ENCODE measurements around the gene NBEA.

Gene NBEA

GRCh38 chr13:35531526-35531925, 589.5 kb downstream of the NBEA start:
- no peak overlapping the region for H3K4ac ChIP-seq (ENCODE audit: low read length)
- H3K9me3 ChIP-seq (replicated peaks in 1 of 2; ENCODE audit: control insufficient read depth in 2 of 2, insufficient read depth in 1 of 2, low read depth in 1 of 2, low read length in 2 of 2), result no peaks in the 10 kb centered on the region
- H3K4me3 ChIP-seq (ENCODE audit: low read length in 2 of 2), result no peak overlapping the region
- no peak overlapping the region for H2AK5ac ChIP-seq (ENCODE audit: low read depth, low read length)
- peaks cover 6 to 23% of the 10 kb centered on the region in 2 donors for H3K4me1 ChIP-seq (ENCODE audit: control insufficient read depth in 2 of 2, insufficient read depth in 1 of 2, low read depth in 1 of 2, low read length in 2 of 2)
- no peak overlapping the region for H2BK12ac ChIP-seq (ENCODE audit: low read length)
- no peak overlapping the region for H3K18ac ChIP-seq (ENCODE audit: low read length)
- no peaks in the 10 kb centered on the region for H3K79me1 ChIP-seq (ENCODE audit: low read depth, low read length)
- H4K8ac ChIP-seq (ENCODE audit: low read depth, low read length), result no peak overlapping the region
- no peak overlapping the region for H3K14ac ChIP-seq (ENCODE audit: low read length)
- no peak overlapping the region for H2BK120ac ChIP-seq (ENCODE audit: low read depth, low read length)
- no peak overlapping the region for H3K4me2 ChIP-seq (ENCODE audit: insufficient read depth, low read length, poor library complexity, severe bottlenecking)
- H4K91ac ChIP-seq (ENCODE audit: low read depth, low read length, poor library complexity), result no peak overlapping the region
- no peak overlapping the region for H3K27ac ChIP-seq (replicated peaks; ENCODE audit: low read length)
- H3K23ac ChIP-seq (ENCODE audit: low read depth, low read length, poor library complexity), result no peak overlapping the region
- H3K9ac ChIP-seq (ENCODE audit: low read depth, low read length, poor library complexity), result no peak overlapping the region
- H2AFZ ChIP-seq (ENCODE audit: low read length), result no peak overlapping the region
- H2BK15ac ChIP-seq (ENCODE audit: low read length), result no peak overlapping the region
- no peak overlapping the region for H2BK5ac ChIP-seq (ENCODE audit: low read length)
- no peak for DNase-seq (ENCODE audit: low spot score)
- no peaks in the 10 kb centered on the region for H3K36me3 ChIP-seq (replicated peaks in 1 of 2; ENCODE audit: control insufficient read depth in 2 of 2, insufficient read depth in 2 of 2, low read length in 2 of 2)
- WGBS, 2 donors (ENCODE audit: extremely low coverage in 2 of 2, insufficient read length in 2 of 2, insufficient replicate concordance in 1 of 2), result no CpG with 5 or more reads among the region's 1 CpG
- no peaks in the 10 kb centered on the region for H3K27me3 ChIP-seq (ENCODE audit: control insufficient read depth in 3 of 3, insufficient read depth in 3 of 3, low read depth in 1 of 3, low read length in 3 of 3)

DNA sequence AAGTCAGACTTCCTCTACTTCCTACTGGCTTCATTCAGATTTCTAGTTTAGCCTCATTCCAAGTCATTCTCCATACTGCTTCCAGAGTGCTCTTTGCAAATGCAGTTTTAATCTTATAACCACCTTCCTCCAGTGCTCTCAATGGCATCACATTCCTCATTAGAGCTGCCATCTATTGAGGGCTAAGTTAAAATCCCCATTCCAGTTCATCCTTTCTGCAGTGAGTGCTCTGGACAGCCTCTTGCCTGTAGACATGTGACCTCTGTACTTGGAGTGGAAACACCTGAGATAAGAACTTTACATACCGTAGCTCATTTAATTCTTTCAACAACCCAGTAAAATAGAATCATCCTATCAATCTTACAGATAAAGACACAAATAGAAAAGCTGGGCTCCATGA, 592.3 kb downstream of the NBEA start:
- no peaks in the 10 kb centered on the region for H3K79me1 ChIP-seq (ENCODE audit: low read depth, low read length)
- peak overlapping the region; percentile 8 for H3K27ac ChIP-seq (replicated peaks; ENCODE audit: low read length)
- no peak overlapping the region for H3K4ac ChIP-seq (ENCODE audit: low read length)
- no peak overlapping the region for H3K14ac ChIP-seq (ENCODE audit: low read length)
- no peaks in the 10 kb centered on the region for H3K36me3 ChIP-seq (replicated peaks in 1 of 2; ENCODE audit: control insufficient read depth in 2 of 2, insufficient read depth in 2 of 2, low read length in 2 of 2)
- no peak overlapping the region for H4K8ac ChIP-seq (ENCODE audit: low read depth, low read length)
- H2AK5ac ChIP-seq (ENCODE audit: low read depth, low read length), result no peak overlapping the region
- H3K9me3 ChIP-seq (replicated peaks in 1 of 2; ENCODE audit: control insufficient read depth in 2 of 2, insufficient read depth in 1 of 2, low read depth in 1 of 2, low read length in 2 of 2), result no peaks in the 10 kb centered on the region
- no peaks in the 10 kb centered on the region for H3K27me3 ChIP-seq (ENCODE audit: control insufficient read depth in 3 of 3, insufficient read depth in 3 of 3, low read depth in 1 of 3, low read length in 3 of 3)
- no peak overlapping the region for H3K4me2 ChIP-seq (ENCODE audit: insufficient read depth, low read length, poor library complexity, severe bottlenecking)
- H2BK12ac ChIP-seq (ENCODE audit: low read length), result no peak overlapping the region
- no peak overlapping the region for H2BK5ac ChIP-seq (ENCODE audit: low read length)
- no CpG with 5 or more reads among the region's 1 CpG for WGBS, 2 donors (ENCODE audit: extremely low coverage in 2 of 2, insufficient read length in 2 of 2, insufficient replicate concordance in 1 of 2)
- H3K4me1 ChIP-seq (ENCODE audit: control insufficient read depth in 2 of 2, insufficient read depth in 1 of 2, low read depth in 1 of 2, low read length in 2 of 2), result peaks cover 6 to 25% of the 10 kb centered on the region in 2 donors
- H2BK15ac ChIP-seq (ENCODE audit: low read length), result no peak overlapping the region
- no peak overlapping the region for H3K18ac ChIP-seq (ENCODE audit: low read length)
- DNase-seq (ENCODE audit: low spot score), result no peak
- no peak overlapping the region for H4K91ac ChIP-seq (ENCODE audit: low read depth, low read length, poor library complexity)
- no peak overlapping the region for H3K4me3 ChIP-seq (ENCODE audit: low read length in 2 of 2)
- no peak overlapping the region for H3K23ac ChIP-seq (ENCODE audit: low read depth, low read length, poor library complexity)
- H3K9ac ChIP-seq (ENCODE audit: low read depth, low read length, poor library complexity), result no peak overlapping the region
- H2BK120ac ChIP-seq (ENCODE audit: low read depth, low read length), result no peak overlapping the region
- H2AFZ ChIP-seq (ENCODE audit: low read length), result no peak overlapping the region

DNA sequence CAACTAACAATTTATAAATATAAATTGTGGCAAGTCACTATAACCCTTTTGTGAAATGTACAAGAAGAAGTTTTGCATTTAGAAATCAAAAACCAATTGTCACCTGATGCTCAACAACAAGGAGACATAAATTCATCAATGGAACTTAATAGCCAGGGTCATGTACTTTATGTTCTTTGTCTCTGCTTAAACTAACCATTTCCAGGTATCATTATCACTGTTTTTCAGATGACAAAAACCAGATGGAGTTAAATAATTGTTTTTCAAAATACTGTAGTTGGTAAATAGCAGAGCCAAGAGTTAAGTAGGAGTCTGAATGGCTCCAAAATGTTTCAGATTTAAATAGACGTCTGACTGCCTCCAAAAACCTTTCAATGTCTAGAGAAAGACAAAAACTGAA, 606.7 kb downstream of the NBEA start:
- no peak overlapping the region for H4K91ac ChIP-seq (ENCODE audit: low read depth, low read length, poor library complexity)
- no peak overlapping the region for H3K18ac ChIP-seq (ENCODE audit: low read length)
- H3K27ac ChIP-seq (replicated peaks; ENCODE audit: low read length), result no peak overlapping the region
- H3K9ac ChIP-seq (ENCODE audit: low read depth, low read length, poor library complexity), result no peak overlapping the region
- no peak overlapping the region for H2AK5ac ChIP-seq (ENCODE audit: low read depth, low read length)
- no CpG with 5 or more reads among the region's 1 CpG for WGBS, 2 donors (ENCODE audit: extremely low coverage in 2 of 2, insufficient read length in 2 of 2, insufficient replicate concordance in 1 of 2)
- no peak overlapping the region for H2BK5ac ChIP-seq (ENCODE audit: low read length)
- H3K4me3 ChIP-seq (ENCODE audit: low read length in 2 of 2), result no peak overlapping the region
- H3K14ac ChIP-seq (ENCODE audit: low read length), result no peak overlapping the region
- H3K36me3 ChIP-seq (replicated peaks in 1 of 2; ENCODE audit: control insufficient read depth in 2 of 2, insufficient read depth in 2 of 2, low read length in 2 of 2), result no peaks in the 10 kb centered on the region
- H3K79me1 ChIP-seq (ENCODE audit: low read depth, low read length), result no peaks in the 10 kb centered on the region
- H2AFZ ChIP-seq (ENCODE audit: low read length), result no peak overlapping the region
- H3K4me2 ChIP-seq (ENCODE audit: insufficient read depth, low read length, poor library complexity, severe bottlenecking), result no peak overlapping the region
- no peak for DNase-seq (ENCODE audit: low spot score)
- no peaks in the 10 kb centered on the region for H3K4me1 ChIP-seq (ENCODE audit: control insufficient read depth in 2 of 2, insufficient read depth in 1 of 2, low read depth in 1 of 2, low read length in 2 of 2)
- no peak overlapping the region for H3K4ac ChIP-seq (ENCODE audit: low read length)
- no peak overlapping the region for H2BK15ac ChIP-seq (ENCODE audit: low read length)
- H2BK120ac ChIP-seq (ENCODE audit: low read depth, low read length), result no peak overlapping the region
- H3K27me3 ChIP-seq (ENCODE audit: control insufficient read depth in 3 of 3, insufficient read depth in 3 of 3, low read depth in 1 of 3, low read length in 3 of 3), result no peaks in the 10 kb centered on the region
- no peaks in the 10 kb centered on the region for H3K9me3 ChIP-seq (replicated peaks in 1 of 2; ENCODE audit: control insufficient read depth in 2 of 2, insufficient read depth in 1 of 2, low read depth in 1 of 2, low read length in 2 of 2)
- H4K8ac ChIP-seq (ENCODE audit: low read depth, low read length), result no peak overlapping the region
- H2BK12ac ChIP-seq (ENCODE audit: low read length), result no peak overlapping the region
- no peak overlapping the region for H3K23ac ChIP-seq (ENCODE audit: low read depth, low read length, poor library complexity)

GRCh38 chr13:35549481-35549880, 607.4 kb downstream of the NBEA start:
- no peak overlapping the region for H2BK120ac ChIP-seq (ENCODE audit: low read depth, low read length)
- H2BK15ac ChIP-seq (ENCODE audit: low read length), result no peak overlapping the region
- DNase-seq (ENCODE audit: low spot score), result no peak
- no peak overlapping the region for H2AK5ac ChIP-seq (ENCODE audit: low read depth, low read length)
- H3K23ac ChIP-seq (ENCODE audit: low read depth, low read length, poor library complexity), result no peak overlapping the region
- H4K8ac ChIP-seq (ENCODE audit: low read depth, low read length), result no peak overlapping the region
- H3K27me3 ChIP-seq (ENCODE audit: control insufficient read depth in 3 of 3, insufficient read depth in 3 of 3, low read depth in 1 of 3, low read length in 3 of 3), result no peaks in the 10 kb centered on the region
- H3K4me1 ChIP-seq (ENCODE audit: control insufficient read depth in 2 of 2, insufficient read depth in 1 of 2, low read depth in 1 of 2, low read length in 2 of 2), result no peaks in the 10 kb centered on the region
- no peak overlapping the region for H2AFZ ChIP-seq (ENCODE audit: low read length)
- H2BK5ac ChIP-seq (ENCODE audit: low read length), result no peak overlapping the region
- no peak overlapping the region for H3K9ac ChIP-seq (ENCODE audit: low read depth, low read length, poor library complexity)
- H3K36me3 ChIP-seq (replicated peaks in 1 of 2; ENCODE audit: control insufficient read depth in 2 of 2, insufficient read depth in 2 of 2, low read length in 2 of 2), result no peaks in the 10 kb centered on the region
- H3K4me3 ChIP-seq (ENCODE audit: low read length in 2 of 2), result no peak overlapping the region
- no peak overlapping the region for H3K4ac ChIP-seq (ENCODE audit: low read length)
- H3K14ac ChIP-seq (ENCODE audit: low read length), result no peak overlapping the region
- H3K4me2 ChIP-seq (ENCODE audit: insufficient read depth, low read length, poor library complexity, severe bottlenecking), result no peak overlapping the region
- H3K27ac ChIP-seq (replicated peaks; ENCODE audit: low read length), result no peak overlapping the region
- no peaks in the 10 kb centered on the region for H3K79me1 ChIP-seq (ENCODE audit: low read depth, low read length)
- H3K9me3 ChIP-seq (replicated peaks in 1 of 2; ENCODE audit: control insufficient read depth in 2 of 2, insufficient read depth in 1 of 2, low read depth in 1 of 2, low read length in 2 of 2), result no peaks in the 10 kb centered on the region
- no peak overlapping the region for H3K18ac ChIP-seq (ENCODE audit: low read length)
- H2BK12ac ChIP-seq (ENCODE audit: low read length), result no peak overlapping the region
- no peak overlapping the region for H4K91ac ChIP-seq (ENCODE audit: low read depth, low read length, poor library complexity)
